Measurements from ENCODE around the gene ERBIN. TPM values are rescaled to one million over a fixed set of nuclear protein-coding genes. Genes with fewer than 3 reads are reported as not detected.

ERBIN gene
- total and polyA plus RNA-seq, 2 donors (not counting 1 experiment from before 2014, with no cell fraction given), result 69.1 to 127 TPM

GRCh38 chr5:65924366-65925043, 1.9 kb upstream of the ERBIN start:
- H3K9me3 ChIP-seq (ENCODE audit: control insufficient read depth, insufficient read depth, low read depth, low read length), result no peaks in the 10 kb centered on the region
- peaks cover 1% of the 10 kb centered on the region for H4K20me1 ChIP-seq (ENCODE audit: control insufficient read depth, extremely low read depth, insufficient read depth, low read length)
- peak overlapping the region; percentile 87 for H3K4me2 ChIP-seq (ENCODE audit: extremely low read depth, insufficient read depth, low read length)
- peaks cover 31% of the 10 kb centered on the region for H3K79me2 ChIP-seq (ENCODE audit: control insufficient read depth, insufficient read depth, low read length)
- H3K27ac ChIP-seq (ENCODE audit: insufficient read depth, low read length), result peak overlapping the region; percentile 81
- no peaks in the 10 kb centered on the region for H3K36me3 ChIP-seq (ENCODE audit: control insufficient read depth, insufficient read depth, low read length)
- no peaks in the 10 kb centered on the region for H3K27me3 ChIP-seq (ENCODE audit: control insufficient read depth, insufficient read depth, low read length)
- no peaks in the 10 kb centered on the region for H3K4me1 ChIP-seq (ENCODE audit: control insufficient read depth, extremely low read depth, insufficient read depth, low read length)
- TF ChIP-seq EZH2 (IDR thresholded peaks at IDR 0.05; ENCODE audit: low read length, missing control alignments), result no peak
- no peak for TF ChIP-seq CTCF (conservative IDR thresholded peaks at IDR 0.05 in 1 of 2, IDR thresholded peaks at IDR 0.05 in 1 of 2; ENCODE audit: low read depth in 1 of 2, low read length in 2 of 2)
- H2AFZ ChIP-seq (ENCODE audit: low read length), result peak overlapping the region; percentile 70
- peak overlapping the region; percentile 83 for H3K9ac ChIP-seq (ENCODE audit: insufficient read depth, low read length)
- DNase-seq (ENCODE audit: low read depth in 2 of 2), result no peak
- H3K4me3 ChIP-seq (replicated peaks in 1 of 4; ENCODE audit: control extremely low read depth in 1 of 4, insufficient read depth in 1 of 4, low read depth in 3 of 4, low read length in 4 of 4), result peak overlapping the region; percentile 53 to 69 (median 63)

- peak overlapping the region; percentile 53 to 69 (median 63) for H3K4me3 ChIP-seq (replicated peaks in 1 of 4; ENCODE audit: control extremely low read depth in 1 of 4, insufficient read depth in 1 of 4, low read depth in 3 of 4, low read length in 4 of 4)
- peaks cover 37% of the 10 kb centered on the region for H3K79me2 ChIP-seq (ENCODE audit: control insufficient read depth, insufficient read depth, low read length)
- no peaks in the 10 kb centered on the region for H3K9me3 ChIP-seq (ENCODE audit: control insufficient read depth, insufficient read depth, low read depth, low read length)
- peak overlapping the region; percentile 70 for H2AFZ ChIP-seq (ENCODE audit: low read length)
- peak; percentile 73 to 86 for DNase-seq (ENCODE audit: low read depth in 2 of 2)
- no peaks in the 10 kb centered on the region for H3K36me3 ChIP-seq (ENCODE audit: control insufficient read depth, insufficient read depth, low read length)
- peak overlapping the region; percentile 83 for H3K9ac ChIP-seq (ENCODE audit: insufficient read depth, low read length)
- H3K4me1 ChIP-seq (ENCODE audit: control insufficient read depth, extremely low read depth, insufficient read depth, low read length), result no peaks in the 10 kb centered on the region
- TF ChIP-seq CTCF (conservative IDR thresholded peaks at IDR 0.05 in 1 of 2, IDR thresholded peaks at IDR 0.05 in 1 of 2; ENCODE audit: low read depth in 1 of 2, low read length in 2 of 2), result no peak
- no peak for TF ChIP-seq EZH2 (IDR thresholded peaks at IDR 0.05; ENCODE audit: low read length, missing control alignments)
- H3K4me2 ChIP-seq (ENCODE audit: extremely low read depth, insufficient read depth, low read length), result peak overlapping the region; percentile 87
- no peaks in the 10 kb centered on the region for H3K27me3 ChIP-seq (ENCODE audit: control insufficient read depth, insufficient read depth, low read length)
- peaks cover 1% of the 10 kb centered on the region for H4K20me1 ChIP-seq (ENCODE audit: control insufficient read depth, extremely low read depth, insufficient read depth, low read length)
- H3K27ac ChIP-seq (ENCODE audit: insufficient read depth, low read length), result peak overlapping the region; percentile 81
These were observed 1.3 kb upstream of the ERBIN start for GRCh38 chr5:65925044-65925600.

- no peaks in the 10 kb centered on the region for H3K27me3 ChIP-seq (ENCODE audit: control insufficient read depth, insufficient read depth, low read length)
- H2AFZ ChIP-seq (ENCODE audit: low read length), result peak overlapping the region; percentile 31
- H3K4me2 ChIP-seq (ENCODE audit: extremely low read depth, insufficient read depth, low read length), result peak overlapping the region; percentile 60
- H3K9ac ChIP-seq (ENCODE audit: insufficient read depth, low read length), result peak overlapping the region; percentile 98
- H4K20me1 ChIP-seq (ENCODE audit: control insufficient read depth, extremely low read depth, insufficient read depth, low read length), result peaks cover 1% of the 10 kb centered on the region
- H3K27ac ChIP-seq (ENCODE audit: insufficient read depth, low read length), result peak overlapping the region; percentile 98
- no peaks in the 10 kb centered on the region for H3K36me3 ChIP-seq (ENCODE audit: control insufficient read depth, insufficient read depth, low read length)
- no peaks in the 10 kb centered on the region for H3K9me3 ChIP-seq (ENCODE audit: control insufficient read depth, insufficient read depth, low read depth, low read length)
- peak overlapping the region; percentile 63 to 99 (median 86) for H3K4me3 ChIP-seq (replicated peaks in 1 of 4; ENCODE audit: control extremely low read depth in 1 of 4, insufficient read depth in 1 of 4, low read depth in 3 of 4, low read length in 4 of 4)
- H3K4me1 ChIP-seq (ENCODE audit: control insufficient read depth, extremely low read depth, insufficient read depth, low read length), result no peaks in the 10 kb centered on the region
- TF ChIP-seq CTCF (conservative IDR thresholded peaks at IDR 0.05 in 1 of 2, IDR thresholded peaks at IDR 0.05 in 1 of 2; ENCODE audit: low read depth in 1 of 2, low read length in 2 of 2), result no peak
- TF ChIP-seq EZH2 (IDR thresholded peaks at IDR 0.05; ENCODE audit: low read length, missing control alignments), result no peak
- H3K79me2 ChIP-seq (ENCODE audit: control insufficient read depth, insufficient read depth, low read length), result peaks cover 43% of the 10 kb centered on the region
- peak; percentile 88 to 90 for DNase-seq (ENCODE audit: low read depth in 2 of 2)
These were observed 637 bp upstream of the ERBIN start for GRCh38 chr5:65925601-65926275.

All from fibroblast of lung (primary cell).